Measurements from ENCODE around the gene TRAPPC3.
A peak's percentile ranks its signal among the peaks of the same experiment; 100 is the strongest.
"Not testable (repeated sequence)": the region's sequence is repeated elsewhere in the genome, so short reads cannot be mapped to it uniquely, and the experiment has no call there.

Gene TRAPPC3

GRCh38 chr1:36149237-36149972 lies at the start of gene TRAPPC3:
Gene TRAPPC3 (minus strand): TSS chr1:36149486. CDS start chr1:36149378, 108 bp downstream.
- Histone ChIP-seq H3K9me3 (ENCODE audit: control insufficient read depth, low read length) (no peaks in the 10 kb centered on the region), H3K27me3 (ENCODE audit: control insufficient read depth, insufficient read depth, low read length) (no peaks in the 10 kb centered on the region), H3K36me3 (ENCODE audit: control insufficient read depth, insufficient read depth, low read length) (no peaks in the 10 kb centered on the region), H3K9ac (no peak within 1 kb of the TSS), H2AFZ (peak within 1 kb of the TSS; percentile 86), H3K27ac (peak within 1 kb of the TSS; percentile 95), H3K4me1 (peaks cover 20% of the 10 kb centered on the region), H3K4me3 (ENCODE audit: low read depth, low read length) (peak within 1 kb of the TSS; percentile 84), H3K4me2 (ENCODE audit: low read length) (peak within 1 kb of the TSS; percentile 99), H3K79me2 (no peaks in the 10 kb centered on the region)
- TF ChIP-seq CTCF (IDR thresholded peaks at IDR 0.05) = peak; percentile 82

- TF ChIP-seq CTCF (IDR thresholded peaks at IDR 0.05) = no peak
- H3K9ac ChIP-seq = no peak overlapping the region
- no peaks in the 10 kb centered on the region for H3K4me1 ChIP-seq
- no peaks in the 10 kb centered on the region for H3K36me3 ChIP-seq (ENCODE audit: control insufficient read depth, insufficient read depth, low read length)
- H3K4me3 ChIP-seq (ENCODE audit: low read depth, low read length) = no peak overlapping the region
- H3K27me3 ChIP-seq (ENCODE audit: control insufficient read depth, insufficient read depth, low read length) = no peaks in the 10 kb centered on the region
- no peak overlapping the region for H2AFZ ChIP-seq
- H3K4me2 ChIP-seq (ENCODE audit: low read length) = no peak overlapping the region
- no peaks in the 10 kb centered on the region for H3K79me2 ChIP-seq
- H3K9me3 ChIP-seq (ENCODE audit: control insufficient read depth, low read length) = no peaks in the 10 kb centered on the region
- H3K27ac ChIP-seq = no peak overlapping the region
Measured at GRCh38 chr1:36198641-36199040, 49.4 kb upstream of the TRAPPC3 start.

- H3K79me2 ChIP-seq; H3K27me3 ChIP-seq (ENCODE audit: control insufficient read depth, insufficient read depth, low read length); H3K4me2 ChIP-seq (ENCODE audit: low read length); H2AFZ ChIP-seq; H3K9ac ChIP-seq; H3K36me3 ChIP-seq (ENCODE audit: control insufficient read depth, insufficient read depth, low read length); H3K4me1 ChIP-seq; H3K4me3 ChIP-seq (ENCODE audit: low read depth, low read length); H3K27ac ChIP-seq; H3K9me3 ChIP-seq (ENCODE audit: control insufficient read depth, low read length): not testable (repeated sequence)
Measured at GRCh38 chr1:36196805-36197204, 47.5 kb upstream of the TRAPPC3 start.

GRCh38 chr1:36187800-36188593 lies 38.7 kb upstream of the TRAPPC3 start:
- Histone ChIP-seq H3K4me3 (ENCODE audit: low read depth, low read length) (no peak overlapping the region), H3K27ac (peak overlapping the region; percentile 39), H3K27me3 (ENCODE audit: control insufficient read depth, insufficient read depth, low read length) (no peaks in the 10 kb centered on the region), H3K9me3 (ENCODE audit: control insufficient read depth, low read length) (no peaks in the 10 kb centered on the region), H3K36me3 (ENCODE audit: control insufficient read depth, insufficient read depth, low read length) (no peaks in the 10 kb centered on the region), H2AFZ (peak overlapping the region; percentile 76), H3K79me2 (no peaks in the 10 kb centered on the region), H3K9ac (no peak overlapping the region), H3K4me2 (ENCODE audit: low read length) (peak overlapping the region; percentile 6), H3K4me1 (no peaks in the 10 kb centered on the region)
- peak; percentile 77 for TF ChIP-seq CTCF (IDR thresholded peaks at IDR 0.05)

- Histone ChIP-seq H3K4me3 (ENCODE audit: low read depth, low read length) (no peak overlapping the region), H3K4me2 (ENCODE audit: low read length) (no peak overlapping the region), H3K9me3 (ENCODE audit: control insufficient read depth, low read length) (no peaks in the 10 kb centered on the region), H3K79me2 (no peaks in the 10 kb centered on the region), H3K36me3 (ENCODE audit: control insufficient read depth, insufficient read depth, low read length) (no peaks in the 10 kb centered on the region), H2AFZ (no peak overlapping the region), H3K4me1 (no peaks in the 10 kb centered on the region), H3K9ac (no peak overlapping the region), H3K27ac (no peak overlapping the region), H3K27me3 (ENCODE audit: control insufficient read depth, insufficient read depth, low read length) (no peaks in the 10 kb centered on the region)
- TF ChIP-seq CTCF (IDR thresholded peaks at IDR 0.05) = no peak
Measured at GRCh38 chr1:36183309-36183856, 34.1 kb upstream of the TRAPPC3 start.
